ENCODE measurements around the gene PIWIL1.

DNA sequence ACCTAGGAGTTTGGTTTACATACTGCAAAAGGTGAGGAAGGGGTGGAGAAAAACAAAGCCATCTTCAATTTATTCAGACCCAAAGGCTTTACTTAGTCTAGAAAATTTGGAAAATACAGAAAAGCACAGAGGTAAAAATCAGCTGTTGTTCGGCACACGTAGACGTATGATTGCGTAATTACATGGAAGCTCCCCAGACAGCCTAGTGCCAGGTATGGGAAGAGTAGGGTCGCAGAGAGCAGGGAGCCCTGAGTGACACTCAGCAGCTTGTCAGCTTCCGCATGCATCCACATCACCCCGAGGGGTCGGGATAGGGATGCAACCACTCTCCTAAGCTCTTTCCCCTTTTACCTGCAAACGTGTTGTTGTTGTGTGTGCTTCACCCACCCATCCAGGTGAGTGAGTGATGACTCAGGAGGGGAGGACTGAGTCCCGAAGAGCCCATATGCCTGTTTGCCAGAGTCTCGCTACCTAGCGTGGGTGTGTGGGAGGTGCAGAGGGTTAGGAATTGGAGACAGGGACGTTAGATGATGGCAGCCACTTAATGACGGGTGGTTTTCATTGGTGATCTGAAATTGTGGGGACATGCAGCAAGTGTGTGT is 20.1 kb downstream of the PIWIL1 start:
- TF ChIP-seq, protein P1, sequence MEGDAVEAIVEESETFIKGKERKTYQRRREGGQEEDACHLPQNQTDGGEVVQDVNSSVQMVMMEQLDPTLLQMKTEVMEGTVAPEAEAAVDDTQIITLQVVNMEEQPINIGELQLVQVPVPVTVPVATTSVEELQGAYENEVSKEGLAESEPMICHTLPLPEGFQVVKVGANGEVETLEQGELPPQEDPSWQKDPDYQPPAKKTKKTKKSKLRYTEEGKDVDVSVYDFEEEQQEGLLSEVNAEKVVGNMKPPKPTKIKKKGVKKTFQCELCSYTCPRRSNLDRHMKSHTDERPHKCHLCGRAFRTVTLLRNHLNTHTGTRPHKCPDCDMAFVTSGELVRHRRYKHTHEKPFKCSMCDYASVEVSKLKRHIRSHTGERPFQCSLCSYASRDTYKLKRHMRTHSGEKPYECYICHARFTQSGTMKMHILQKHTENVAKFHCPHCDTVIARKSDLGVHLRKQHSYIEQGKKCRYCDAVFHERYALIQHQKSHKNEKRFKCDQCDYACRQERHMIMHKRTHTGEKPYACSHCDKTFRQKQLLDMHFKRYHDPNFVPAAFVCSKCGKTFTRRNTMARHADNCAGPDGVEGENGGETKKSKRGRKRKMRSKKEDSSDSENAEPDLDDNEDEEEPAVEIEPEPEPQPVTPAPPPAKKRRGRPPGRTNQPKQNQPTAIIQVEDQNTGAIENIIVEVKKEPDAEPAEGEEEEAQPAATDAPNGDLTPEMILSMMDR (conservative IDR thresholded peaks at IDR 0.05; ENCODE audit: low read depth, low read length): no peak
- no peak for TF ChIP-seq EZH2phosphoT487 (IDR thresholded peaks at IDR 0.05; ENCODE audit: borderline replicate concordance, low read length)

All from PC-3 (cell line).